A549 (cell line): ENCODE measurements around the gene ABHD2. TPM values are rescaled to one million over a fixed set of nuclear protein-coding genes. Genes with fewer than 3 reads are reported as not detected.
A peak's percentile ranks its signal among the peaks of the same experiment; 100 is the strongest.
"Not testable (repeated sequence)": the region's sequence is repeated elsewhere in the genome, so short reads cannot be mapped to it uniquely, and the experiment has no call there.

ENCODE experiments used
- ATAC-seq, 2 experiments: fragments of 200-7000 bp in 1 of 2; fragments of >200 bp in 1 of 2; cut with Nextera tagmentation in 1 of 2; cut with Tn5 transposase in 1 of 2; 3 replicates each; pipeline versions ENCODE4 v1.8.0 to v1.9.1; 2018 to 2020; ENCODE audit warnings: mild to moderate bottlenecking in 1 of 2, moderate library complexity in 1 of 2
- CTCF ChIA-PET: fragments of 300-600 bp; sonication (Branson Sonifier 250); formaldehyde crosslinking; extraction: SDS; loops from one replicate; lab custom pipeline; 2021; ENCODE audit warnings: antibody characterized with exemption, inconsistent platforms; lab: Yijun Ruan, JAX
- POLR2A ChIA-PET: fragments of 350-600 bp; formaldehyde crosslinking; extraction: SDS; loops from one replicate; lab custom pipeline; 2021; ENCODE audit warnings: antibody characterized with exemption, inconsistent platforms; lab: Yijun Ruan, JAX
- DNase-seq, 2 experiments: peaks; one replicate each; pipeline versions ENCODE4 v3.0.0 to v3.0.0-alpha.2; 2011 to 2016; ENCODE audit warnings: low read depth in 1 of 2, low spot score in 1 of 2
- FAIRE-seq: peaks from 2 replicates; lab custom pipeline; 2011; peaks lifted over from hg19 to GRCh38; lab: Jason Lieb, UNC
- H3K27ac ChIP-seq, 2 experiments: fragments of >200 bp; sonication (Bioruptor Twin); formaldehyde crosslinking; 3 replicates each; pipeline ENCODE4 v1.5.1; 2016 to 2017
- H3K4me1 ChIP-seq: fragments of >200 bp; sonication (Bioruptor Twin); formaldehyde crosslinking; 3 replicates; pipeline ENCODE4 v1.6.1; 2016
- H3K4me2 ChIP-seq: fragments of >200 bp; sonication (Bioruptor Twin); formaldehyde crosslinking; 3 replicates; pipeline ENCODE4 v1.6.1; 2016
- H3K4me3 ChIP-seq: fragments of >200 bp; sonication (Bioruptor Twin); formaldehyde crosslinking; 3 replicates; pipeline ENCODE4 v1.5.1; 2016
- H3K9me3 ChIP-seq: fragments of >200 bp; sonication (Bioruptor Twin); formaldehyde crosslinking; 3 replicates; pipeline ENCODE4 v1.6.1; 2016
- CBX8 ChIP-seq: fragments of 200-600 bp; sonication (generic); IDR thresholded peaks from 2 replicates; pipeline ENCODE4 v1.6.1; 2016
- CHD2 ChIP-seq: fragments of 150-350 bp; IDR thresholded peaks from 2 replicates; pipeline ENCODE4 v1.6.1; 2014; ENCODE audit warnings: low read length; ENCODE audit not compliant: partially characterized antibody
- CHD4 ChIP-seq: fragments of 200-600 bp; sonication (generic); IDR thresholded peaks from 2 replicates; pipeline ENCODE4 v1.6.1; 2016; ENCODE audit warnings: antibody characterized with exemption, mild to moderate bottlenecking, borderline replicate concordance
- CTCF ChIP-seq: fragments of >200 bp; sonication (Bioruptor Twin); formaldehyde crosslinking; IDR thresholded peaks from 3 replicates; pipeline ENCODE4 v1.5.1; 2016
- EHMT2 ChIP-seq: fragments of 200-600 bp; sonication (generic); IDR thresholded peaks from 2 replicates; pipeline ENCODE4 v1.6.1; 2016; ENCODE audit warnings: antibody characterized with exemption, low read depth, mild to moderate bottlenecking, moderate library complexity
- ESRRA ChIP-seq: fragments of 150-350 bp; IDR thresholded peaks from 2 replicates; pipeline ENCODE4 v1.6.1; 2014; ENCODE audit warnings: mild to moderate bottlenecking, low read length, borderline replicate concordance
- FOSL2 ChIP-seq, 2 experiments: fragments of 450-650 bp in 1 of 2; fragments of >200 bp in 1 of 2; sonication (Bioruptor Twin) in 1 of 2; formaldehyde crosslinking; IDR thresholded peaks; 2 replicates each; pipeline versions ENCODE4 v1.5.0 to v1.6.1; 2016 to 2020; ENCODE audit warnings: mild to moderate bottlenecking in 1 of 2, moderate library complexity in 1 of 2
- GATA3 ChIP-seq: IDR thresholded peaks from 2 replicates; pipeline ENCODE4 v1.6.1; 2012; ENCODE audit warnings: borderline replicate concordance
- HEYL ChIP-seq: fragments of 250-450 bp; sonication (Bioruptor Pico); IDR thresholded peaks from 2 replicates; pipeline ENCODE4 v1.8.0; 2021; ENCODE audit warnings: mild to moderate bottlenecking, moderate library complexity
- HOXA7 ChIP-seq: fragments of 250-450 bp; sonication (Bioruptor Pico); IDR thresholded peaks from 2 replicates; pipeline ENCODE4 v1.5.0; 2020; ENCODE audit warnings: mild to moderate bottlenecking, moderate library complexity
- HOXB5 ChIP-seq: fragments of 250-450 bp; sonication (Bioruptor Pico); IDR thresholded peaks from 2 replicates; pipeline ENCODE4 v1.5.0; 2020; ENCODE audit warnings: mild to moderate bottlenecking, moderate library complexity
- JUN ChIP-seq, 2 experiments: fragments of >200 bp; sonication (Bioruptor Twin); formaldehyde crosslinking; IDR thresholded peaks; 2 replicates in 1 of 2; 3 replicates in 1 of 2; pipeline ENCODE4 v1.6.1; 2016 to 2017
- JUNB ChIP-seq: fragments of >200 bp; sonication (Bioruptor Twin); formaldehyde crosslinking; IDR thresholded peaks from 2 replicates; pipeline ENCODE4 v1.6.1; 2016
- MAX ChIP-seq: IDR thresholded peaks from 2 replicates; pipeline ENCODE4 v1.6.1; 2012
- MAZ ChIP-seq: fragments of 150-350 bp; IDR thresholded peaks from 2 replicates; pipeline ENCODE4 v1.6.1; 2014; ENCODE audit warnings: antibody characterized with exemption, low read depth, low read length, borderline replicate concordance
- MYC ChIP-seq: IDR thresholded peaks from 2 replicates; pipeline ENCODE4 v1.6.1; 2012; ENCODE audit warnings: mild to moderate bottlenecking, inconsistent platforms, low read length, improper control_type of control experiment, borderline replicate concordance
- RAD21 ChIP-seq, 2 experiments: fragments of >200 bp in 1 of 2; sonication (Bioruptor Twin) in 1 of 2; formaldehyde crosslinking in 1 of 2; IDR thresholded peaks in 1 of 2; conservative IDR thresholded peaks in 1 of 2; 2 replicates in 1 of 2; 3 replicates in 1 of 2; pipeline ENCODE4 v1.6.1; 2012 to 2018; ENCODE audit warnings: inconsistent platforms in 1 of 2
- SREBF2 ChIP-seq: fragments of 450-650 bp; IDR thresholded peaks from 2 replicates; pipeline ENCODE4 v1.6.1; 2014; ENCODE audit warnings: mild to moderate bottlenecking, moderate library complexity
- ZC3H11A ChIP-seq: fragments of 450-650 bp; IDR thresholded peaks from 2 replicates; pipeline ENCODE4 v1.6.1; 2014; ENCODE audit warnings: antibody characterized with exemption, mild to moderate bottlenecking
- WGBS: methylation state at CpG from one replicate; pipeline ENCODE4 v1.1.6; 2017; ENCODE audit errors: missing lambda C conversion rate; 5-methylcytosine and 5-hydroxymethylcytosine counted together
- polyA plus RNA-seq, 4 experiments: library from polyadenylated mRNA; depleted of rRNA in 3 of 4; stranded (reverse); fragments of >200 nt; fragmentation: RNase III in 1 of 4; extraction: RNeasy Plus Mini Kit Qiagen cat#74134 plus additional on column Dnase treatment in 1 of 4; gene quantifications; 2 replicates in 3 of 4; 3 replicates in 1 of 4; pipeline ENCODE4 v1.2.3, GENCODE V29; 2011 to 2017

ABHD2 gene
- polyA plus RNA-seq, 2 of the 4 experiments (the other 2 are of a cell fraction), result 36.2 to 63.3 TPM

- H3K9me3 ChIP-seq, result no peaks in the 10 kb centered on the region
- POLR2A ChIA-PET, result interaction anchor here (1.5 kb wide), 1 partner anchor 51 kb away, joined by 3 read pairs; no protein-coding TSS in a partner anchor
These were observed 50.9 kb downstream of the ABHD2 start for GRCh38 chr15:89138999-89139612.

GRCh38 chr15:89139613-89140499 is 51.6 kb downstream of the ABHD2 start:
- DNase-seq (peak in 1 of 2 experiments; percentile 36), ATAC-seq (peak; percentile 84), FAIRE-seq (no peak)
- Histone ChIP-seq H3K27ac (peak overlapping the region; percentile 30 to 52; a peak in 4 of 6 replicates), H3K4me2 (peak overlapping the region; percentile 48), H3K9me3 (no peaks in the 10 kb centered on the region), H3K4me3 (no peak overlapping the region), H3K4me1 (peaks cover 35% of the 10 kb centered on the region)
- TF ChIP-seq HOXA7 (CRISPR knock-in tag), result no peak
- TF ChIP-seq HOXB5, result no peak
- TF ChIP-seq CTCF, result peak; percentile 19; the same call in 1 of the 3 replicates
- no peak for TF ChIP-seq GATA3
- no peak for TF ChIP-seq ESRRA
- TF ChIP-seq HEYL (CRISPR knock-in tag), result no peak
- TF ChIP-seq MYC, result no peak
- no peak for TF ChIP-seq CHD4
- TF ChIP-seq RAD21 (conservative IDR thresholded peaks at IDR 0.05 in 1 of 2, IDR thresholded peaks at IDR 0.05 in 1 of 2), result 0 out of 5 replicates have a peak, but pooled peaks of 1 of the 2 experiments have one; percentile 21
- TF ChIP-seq JUN (IDR thresholded peaks at IDR 0.05), result no peak
- no peak for TF ChIP-seq SREBF2
- no peak for TF ChIP-seq EHMT2
- ChIA-PET POLR2A (interaction anchor here (1.5 kb wide), 1 partner anchor 52 kb away, joined by 3 read pairs; no protein-coding TSS in a partner anchor), CTCF (interaction anchor here (0.7 to 7.2 kb wide), 13 partner anchors 10 to 83 kb away, joined by 3 to 56 read pairs (median 7); no protein-coding TSS in a partner anchor)
- WGBS, result 69% methylated on average over 8 of the region's 8 CpGs

More at GRCh38 chr15:89138999-89139612, 50.9 kb downstream of the ABHD2 start:
- Histone ChIP-seq H3K4me3 (no peak overlapping the region), H3K4me1 (peaks cover 35% of the 10 kb centered on the region), H3K27ac (peak overlapping the region; percentile 30 to 52; a peak in 4 of 6 replicates), H3K4me2 (peak overlapping the region; percentile 48)
- ATAC-seq, result peak; percentile 35 to 79; a peak in 5 of 6 replicates
- DNase-seq, result no peak
- WGBS, result 65% methylated on average over 10 of the region's 10 CpGs
- FAIRE-seq, result no peak
- TF ChIP-seq CBX8 (no peak), SREBF2 (no peak), MAX (no peak), ZC3H11A (no peak), MAZ (no peak), FOSL2 (IDR thresholded peaks at IDR 0.05) (no peak), FOSL2 (CRISPR knock-in tag; IDR thresholded peaks at IDR 0.05) (peak; percentile 59), JUNB (no peak)
- CTCF ChIA-PET, result interaction anchor here (0.8 to 7.2 kb wide), 18 partner anchors 10 to 239 kb away, joined by 3 to 56 read pairs (median 4); no protein-coding TSS in a partner anchor

GRCh38 chr15:89140595-89140994 is 52.3 kb downstream of the ABHD2 start:
- ChIA-PET POLR2A (no interaction called here), CTCF (interaction anchor here (0.7 to 7.2 kb wide), 6 partner anchors 11 to 83 kb away, joined by 3 to 56 read pairs (median 16); no protein-coding TSS in a partner anchor)
- H3K4me1 ChIP-seq, result peaks cover 35% of the 10 kb centered on the region
- no peak overlapping the region for H3K4me3 ChIP-seq
- no peak for DNase-seq
- WGBS, result 82% methylated on average over 4 of the region's 4 CpGs
- no peak overlapping the region for H3K4me2 ChIP-seq
- H3K27ac ChIP-seq, result no peak overlapping the region
- ATAC-seq, result no peak
- no peak for FAIRE-seq
- no peaks in the 10 kb centered on the region for H3K9me3 ChIP-seq
- TF ChIP-seq CHD2, result no peak
- TF ChIP-seq JUNB, result no peak
- TF ChIP-seq, all 56 proteins: peak for 0

- H3K4me1 ChIP-seq, result peaks cover 35% of the 10 kb centered on the region
- H3K4me3 ChIP-seq, H3K27ac ChIP-seq, DNase-seq, H3K4me2 ChIP-seq, ATAC-seq, FAIRE-seq, POLR2A ChIA-PET, H3K9me3 ChIP-seq: not testable (repeated sequence)
- WGBS, result 90% methylated on average over 10 of the region's 10 CpGs
- CTCF ChIA-PET, result interaction anchor here (0.7 to 7.2 kb wide), 7 partner anchors 11 to 84 kb away, joined by 3 to 56 read pairs (median 4); no protein-coding TSS in a partner anchor
These were observed 52.9 kb downstream of the ABHD2 start for GRCh38 chr15:89141159-89141558.
